Pericardium fibroblast (primary cell): ENCODE results near the gene CYP4A22. TPM values are rescaled to one million over a fixed set of nuclear protein-coding genes. Genes with fewer than 3 reads are reported as not detected.

ENCODE experiments used
- total RNA-seq: library from RNA; depleted of rRNA; stranded (reverse); fragments of >200 nt; gene quantifications from 2 replicates; pipeline ENCODE4 v1.2.3, GENCODE V29; 2015

CYP4A22 gene, protein sequence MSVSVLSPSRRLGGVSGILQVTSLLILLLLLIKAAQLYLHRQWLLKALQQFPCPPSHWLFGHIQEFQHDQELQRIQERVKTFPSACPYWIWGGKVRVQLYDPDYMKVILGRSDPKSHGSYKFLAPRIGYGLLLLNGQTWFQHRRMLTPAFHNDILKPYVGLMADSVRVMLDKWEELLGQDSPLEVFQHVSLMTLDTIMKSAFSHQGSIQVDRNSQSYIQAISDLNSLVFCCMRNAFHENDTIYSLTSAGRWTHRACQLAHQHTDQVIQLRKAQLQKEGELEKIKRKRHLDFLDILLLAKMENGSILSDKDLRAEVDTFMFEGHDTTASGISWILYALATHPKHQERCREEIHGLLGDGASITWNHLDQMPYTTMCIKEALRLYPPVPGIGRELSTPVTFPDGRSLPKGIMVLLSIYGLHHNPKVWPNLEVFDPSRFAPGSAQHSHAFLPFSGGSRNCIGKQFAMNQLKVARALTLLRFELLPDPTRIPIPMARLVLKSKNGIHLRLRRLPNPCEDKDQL
- total RNA-seq = not detected in 2 replicates

GRCh38 chr1:47137198-47137597 is at the start of gene CYP4A22:
Gene CYP4A22, plus strand, starts transcription at chr1:47137441. Its CDS starts 45 bp downstream, at chr1:47137486.

GRCh38 chr1:47189844-47190508 is 52.7 kb downstream of the CYP4A22 start, which contains the start of gene PDZK1IP1:
Gene PDZK1IP1, minus strand, starts transcription at chr1:47190036. Its CDS starts 104 bp downstream, at chr1:47189932.

Other genes starting within 250 kb of the CYP4A22 start
- gene CYP4A11, start 196.0 kb upstream of the CYP4A22 start, total RNA-seq = not detected in 2 replicates
- gene CYP4X1, start 113.8 kb upstream of the CYP4A22 start, total RNA-seq = 1.4 and 2.9 TPM in 2 replicates
- gene CYP4Z1, start 70.2 kb upstream of the CYP4A22 start, total RNA-seq = not detected in 2 replicates
- 1.1 TPM in 1 of 2 replicates, not detected in the other for gene PDZK1IP1, start 52.6 kb downstream of the CYP4A22 start, total RNA-seq
- gene TAL1, start 94.8 kb downstream of the CYP4A22 start, total RNA-seq = not detected in 2 replicates
- gene STIL, start 176.7 kb downstream of the CYP4A22 start, total RNA-seq = 1.6 TPM in 2 replicates
- 48.2 and 66.6 TPM in 2 replicates for gene CMPK1, start 196.3 kb downstream of the CYP4A22 start, total RNA-seq